Thyroid gland (tissue), 4 donors: ENCODE measurements around the gene FIGNL2. TPM values are rescaled to one million over a fixed set of nuclear protein-coding genes. Genes with fewer than 3 reads are reported as not detected.

Experiments
- DNase-seq, 2 donors: peaks; one replicate each; pipeline ENCODE4 v3.0.0-alpha.2; 2019
- H3K27ac ChIP-seq, 3 donors: fragments of 200-600 bp; sonication (generic); 1 replicate in 2 of 3; 2 replicates in 1 of 3; pipeline ENCODE4 v1.5.1; 2016 to 2019; ENCODE audit warnings: mild to moderate bottlenecking in 1 of 3, moderate library complexity in 1 of 3
- H3K27me3 ChIP-seq: fragments of 200-600 bp; sonication (generic); one replicate; pipeline ENCODE4 v1.5.1; 2019
- H3K36me3 ChIP-seq, 2 donors: fragments of 200-600 bp; sonication (generic); one replicate each; pipeline ENCODE4 v1.5.1; 2016 to 2019
- H3K4me1 ChIP-seq, 2 donors: fragments of 200-600 bp; sonication (generic); one replicate each; pipeline ENCODE4 v1.5.1; 2017 to 2019
- H3K4me3 ChIP-seq, 3 donors: fragments of 200-600 bp; sonication (generic); replicated peaks in 1 of 3; 1 replicate in 2 of 3; 2 replicates in 1 of 3; pipeline ENCODE4 v1.5.1; 2016; ENCODE audit warnings: mild to moderate bottlenecking in 1 of 3
- H3K9me3 ChIP-seq: fragments of 200-600 bp; sonication (generic); one replicate; pipeline ENCODE4 v1.5.1; 2017
- POLR2A ChIP-seq, 2 donors: fragments of 450-650 bp; IDR thresholded peaks; one replicate each; pipeline ENCODE4 v1.6.1; 2017; ENCODE audit warnings: antibody characterized with exemption in 2 of 2, mild to moderate bottlenecking in 2 of 2, moderate library complexity in 1 of 2
- WGBS, 2 donors: methylation state at CpG; one replicate each; pipeline ENCODE4 v1.1.5; 2017; 5-methylcytosine and 5-hydroxymethylcytosine counted together
- intact Hi-C: fragments of 100-400 bp; cut with DNase I; formaldehyde crosslinking; loops from one replicate; pipeline ENCODE4 v1.15.1; 2023
- total RNA-seq, 4 donors: library from RNA; depleted of rRNA; stranded (reverse); fragments of >200 nt; gene quantifications; one replicate each; pipeline ENCODE4 v1.2.3, GENCODE V29; 2016
- TF ChIP-seq, protein P1 (sequence below), 6 experiments: fragments of 200-600 bp in 3 of 6; fragments of 450-650 bp in 3 of 6; sonication (generic) in 3 of 6; IDR thresholded peaks; one replicate each; pipeline ENCODE4 v1.5.1; 2016 to 2019; ENCODE audit warnings: antibody characterized with exemption in 6 of 6, mild to moderate bottlenecking in 2 of 6, inconsistent platforms in 1 of 6, moderate library complexity in 1 of 6

FIGNL2 gene
- total RNA-seq, 4 donors from 2014 or later = 0.45 to 1.6 (median 1.1) TPM

DNA sequence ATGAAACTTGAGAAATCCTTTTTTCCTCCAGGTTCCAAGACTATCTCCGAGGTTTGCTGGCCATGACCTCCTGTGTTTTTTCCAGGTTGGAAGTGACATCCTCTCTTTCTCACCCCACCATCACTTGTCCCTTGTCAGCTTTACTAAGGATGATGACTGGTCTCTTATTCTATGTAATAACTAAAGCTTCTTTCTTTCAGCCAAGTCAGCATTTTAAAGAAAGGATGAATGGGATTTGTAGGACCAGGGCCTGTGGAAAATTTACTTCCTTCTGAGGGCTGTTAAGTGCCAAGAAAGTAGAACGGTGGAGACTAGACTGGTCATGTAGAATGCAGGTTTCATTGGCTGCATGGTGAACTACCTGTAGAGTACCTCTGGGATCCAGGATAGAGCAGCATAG lies 73.6 kb downstream of the FIGNL2 start:
- Histone ChIP-seq H3K27ac (no peak overlapping the region), H3K27me3 (no peaks in the 10 kb centered on the region), H3K4me1 (no peaks in the 10 kb centered on the region), H3K9me3 (no peaks in the 10 kb centered on the region), H3K36me3 (no peaks in the 10 kb centered on the region), H3K4me3 (no peak overlapping the region)
- intact Hi-C loops = no loop called here
- TF ChIP-seq POLR2A (IDR thresholded peaks at IDR 0.05) = no peak
- TF ChIP-seq, protein P1, sequence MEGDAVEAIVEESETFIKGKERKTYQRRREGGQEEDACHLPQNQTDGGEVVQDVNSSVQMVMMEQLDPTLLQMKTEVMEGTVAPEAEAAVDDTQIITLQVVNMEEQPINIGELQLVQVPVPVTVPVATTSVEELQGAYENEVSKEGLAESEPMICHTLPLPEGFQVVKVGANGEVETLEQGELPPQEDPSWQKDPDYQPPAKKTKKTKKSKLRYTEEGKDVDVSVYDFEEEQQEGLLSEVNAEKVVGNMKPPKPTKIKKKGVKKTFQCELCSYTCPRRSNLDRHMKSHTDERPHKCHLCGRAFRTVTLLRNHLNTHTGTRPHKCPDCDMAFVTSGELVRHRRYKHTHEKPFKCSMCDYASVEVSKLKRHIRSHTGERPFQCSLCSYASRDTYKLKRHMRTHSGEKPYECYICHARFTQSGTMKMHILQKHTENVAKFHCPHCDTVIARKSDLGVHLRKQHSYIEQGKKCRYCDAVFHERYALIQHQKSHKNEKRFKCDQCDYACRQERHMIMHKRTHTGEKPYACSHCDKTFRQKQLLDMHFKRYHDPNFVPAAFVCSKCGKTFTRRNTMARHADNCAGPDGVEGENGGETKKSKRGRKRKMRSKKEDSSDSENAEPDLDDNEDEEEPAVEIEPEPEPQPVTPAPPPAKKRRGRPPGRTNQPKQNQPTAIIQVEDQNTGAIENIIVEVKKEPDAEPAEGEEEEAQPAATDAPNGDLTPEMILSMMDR (IDR thresholded peaks at IDR 0.05) = no peak
- DNase-seq = no peak
- WGBS, 2 donors = 81 to 83% methylated on average over 2 of the region's 2 CpGs

DNA sequence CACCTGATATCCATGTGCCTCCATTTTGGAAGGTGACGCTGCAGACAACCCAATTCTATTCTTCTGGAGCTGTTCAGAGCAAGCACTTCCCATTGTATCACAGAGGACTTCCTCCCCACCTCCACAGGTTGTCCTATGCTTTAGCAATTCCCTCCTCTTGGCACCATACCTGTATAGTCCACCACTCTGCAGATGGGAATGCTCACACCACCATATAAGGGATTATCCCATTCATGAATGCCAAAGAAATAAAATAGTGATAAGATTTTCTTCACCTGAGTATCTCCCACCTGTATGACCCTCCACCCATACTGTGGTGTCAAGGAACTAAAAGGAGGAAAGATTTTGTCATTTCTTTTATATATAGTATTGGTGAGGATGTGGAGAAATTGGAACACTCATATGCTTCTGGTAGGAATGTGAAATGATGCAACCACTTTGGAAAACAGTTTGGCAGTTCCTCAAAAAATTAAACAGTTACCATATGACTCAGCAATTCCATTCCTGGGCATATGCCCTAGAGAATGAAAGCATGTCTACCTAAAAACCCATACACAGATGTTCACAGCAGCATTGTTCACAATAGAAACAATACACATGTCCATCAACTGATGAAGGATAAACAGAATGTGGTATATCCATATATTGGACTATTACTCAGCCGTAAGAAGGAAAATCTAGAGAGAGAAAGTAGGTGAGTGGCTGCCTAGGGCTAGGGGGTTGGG lies 75.2 kb downstream of the FIGNL2 start:
- no peak overlapping the region for H3K27ac ChIP-seq
- WGBS, 2 donors = 95 to 99% methylated on average over 2 of the region's 2 CpGs
- no peaks in the 10 kb centered on the region for H3K4me1 ChIP-seq
- intact Hi-C loops = no loop called here
- no peak for DNase-seq
- H3K9me3 ChIP-seq = no peaks in the 10 kb centered on the region
- H3K4me3 ChIP-seq = no peak overlapping the region
- H3K27me3 ChIP-seq = no peaks in the 10 kb centered on the region
- TF ChIP-seq, protein P1 (IDR thresholded peaks at IDR 0.05) = no peak
- no peaks in the 10 kb centered on the region for H3K36me3 ChIP-seq

DNA sequence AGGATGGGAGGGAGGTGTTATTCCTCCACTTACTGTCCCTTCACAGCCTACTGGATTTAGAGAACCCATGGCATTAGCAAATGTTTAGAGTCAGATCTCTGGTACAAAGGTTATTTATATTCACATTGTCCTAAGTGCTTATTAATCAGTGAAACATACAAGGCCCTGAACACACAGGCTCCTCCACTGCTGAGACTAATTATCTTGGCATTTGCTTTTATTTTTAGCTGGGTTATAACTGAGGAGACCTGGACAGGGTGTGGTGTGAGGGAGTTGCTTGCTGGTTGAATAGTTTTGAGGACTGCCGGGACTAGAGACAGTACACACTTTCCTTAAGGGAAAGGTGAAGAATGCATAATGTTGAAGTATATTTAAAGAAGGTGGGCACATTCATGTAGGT lies 77.5 kb downstream of the FIGNL2 start:
- WGBS, 2 donors = 62 to 64% methylated on average over 1 of the region's 1 CpG
- Histone ChIP-seq H3K27me3 (no peaks in the 10 kb centered on the region), H3K9me3 (no peaks in the 10 kb centered on the region), H3K36me3 (no peaks in the 10 kb centered on the region), H3K4me3 (no peak overlapping the region), H3K4me1 (no peaks in the 10 kb centered on the region), H3K27ac (no peak overlapping the region)
- intact Hi-C loops = no loop called here
- no peak for TF ChIP-seq POLR2A (IDR thresholded peaks at IDR 0.05)
- TF ChIP-seq, protein P1 (IDR thresholded peaks at IDR 0.05) = no peak
- DNase-seq = no peak

Other genes starting within 250 kb of the FIGNL2 start
- gene ANKRD33, start 39.4 kb upstream of the FIGNL2 start, total RNA-seq = not detected
- 100 to 1,000 TPM in 2 of 4 donors, 10 to 100 TPM in 2; 61.9 to 133 (median 84.2) TPM for gene ACVRL1, start 58.8 kb upstream of the FIGNL2 start, total RNA-seq
- 10 to 100 TPM; 13.7 to 19.9 (median 19.2) TPM for gene ACVR1B, start 103.0 kb upstream of the FIGNL2 start, total RNA-seq
- 10 to 100 TPM in 3 of 4 donors, 1 to 10 TPM in 1; 9.8 to 20.8 (median 14.5) TPM for gene TAMALIN, start 158.2 kb upstream of the FIGNL2 start, total RNA-seq
- 100 to 1,000 TPM in 1 of 4 donors, 10 to 100 TPM in 3; 46.3 to 156 (median 83.5) TPM for gene NR4A1, start 202.7 kb upstream of the FIGNL2 start, total RNA-seq
- gene ATG101, start 221.3 kb upstream of the FIGNL2 start, total RNA-seq = 10 to 100 TPM; 40.7 to 61.1 (median 48.0) TPM
- under 1 TPM in 1 of 4 donors, not detected in 3; 0.67 TPM for gene SMIM41, start 231.0 kb upstream of the FIGNL2 start, total RNA-seq